HUDEP-2 (cell line): ENCODE results near the gene MMP11.

ENCODE experiments used
- DNase-seq, 76 experiments: peaks; one replicate each; lab custom pipeline; 2025; ENCODE audit not compliant: unreplicated experiment in 76 of 76; lab: John Stamatoyannopoulos, UW

Gene MMP11

GRCh38 chr22:23780146-23780748 is 7.6 kb downstream of the MMP11 start:
- no peak for DNase-seq

GRCh38 chr22:23781065-23781464 is 8.4 kb downstream of the MMP11 start:
- DNase-seq, result no peak

- peak in 2 of 76 experiments; percentile 9 to 14 for DNase-seq
These were observed 9.0 kb downstream of the MMP11 start for GRCh38 chr22:23781511-23782183.

- no peak for DNase-seq
These were observed 9.6 kb downstream of the MMP11 start for GRCh38 chr22:23782252-23782651.

- DNase-seq, result no peak
These were observed 10.1 kb downstream of the MMP11 start for GRCh38 chr22:23782703-23783102.

- DNase-seq, result no peak
These were observed 10.9 kb downstream of the MMP11 start for GRCh38 chr22:23783265-23784150.

GRCh38 chr22:23784215-23784732 is 11.6 kb downstream of the MMP11 start:
- DNase-seq, result peak in 1 of 76 experiments; percentile 1

- DNase-seq, result no peak
These were observed 13.6 kb downstream of the MMP11 start for GRCh38 chr22:23786261-23786710.

GRCh38 chr22:23786752-23787599 is 14.3 kb downstream of the MMP11 start, which contains the start of gene SMARCB1:
SMARCB1 (plus strand) TSS chr22:23786966; CDS start chr22:23787170, 204 bp downstream.
- DNase-seq, result peak in 72 of 76 experiments; percentile 23 to 86 (median 72)

GRCh38 chr22:23787600-23787896 is 14.9 kb downstream of the MMP11 start:
- no peak for DNase-seq

- DNase-seq, result no peak
These were observed 15.3 kb downstream of the MMP11 start for GRCh38 chr22:23787910-23788309.

GRCh38 chr22:23789121-23789520 is 16.5 kb downstream of the MMP11 start:
- no peak for DNase-seq

- no peak for DNase-seq
These were observed 17.0 kb downstream of the MMP11 start for GRCh38 chr22:23789638-23790037.

GRCh38 chr22:23790819-23791737 is 18.4 kb downstream of the MMP11 start:
- DNase-seq, result no peak

- DNase-seq, result no peak
These were observed 19.3 kb downstream of the MMP11 start for GRCh38 chr22:23791738-23792645.

GRCh38 chr22:23793326-23793725 is 20.7 kb downstream of the MMP11 start:
- DNase-seq, result no peak

GRCh38 chr22:23796461-23796860 is 23.8 kb downstream of the MMP11 start:
- DNase-seq, result no peak
